ENCODE data around the gene SDHB. TPM values are rescaled to one million over a fixed set of nuclear protein-coding genes. Genes with fewer than 3 reads are reported as not detected.

SDHB gene
- total RNA-seq, 1 donor: 100 TPM

GRCh38 chr1:16982902-16983301 is 70.9 kb downstream of the SDHB start:
- no peaks in the 10 kb centered on the region for H3K4me1 ChIP-seq (ENCODE audit: insufficient read depth, low read length)
- no peaks in the 10 kb centered on the region for H3K9me3 ChIP-seq (ENCODE audit: low read depth, low read length)
- H3K4me3 ChIP-seq (ENCODE audit: low read length): no peak overlapping the region
- peaks cover 16% of the 10 kb centered on the region for H3K27me3 ChIP-seq (ENCODE audit: insufficient read depth, low read length)

DNA sequence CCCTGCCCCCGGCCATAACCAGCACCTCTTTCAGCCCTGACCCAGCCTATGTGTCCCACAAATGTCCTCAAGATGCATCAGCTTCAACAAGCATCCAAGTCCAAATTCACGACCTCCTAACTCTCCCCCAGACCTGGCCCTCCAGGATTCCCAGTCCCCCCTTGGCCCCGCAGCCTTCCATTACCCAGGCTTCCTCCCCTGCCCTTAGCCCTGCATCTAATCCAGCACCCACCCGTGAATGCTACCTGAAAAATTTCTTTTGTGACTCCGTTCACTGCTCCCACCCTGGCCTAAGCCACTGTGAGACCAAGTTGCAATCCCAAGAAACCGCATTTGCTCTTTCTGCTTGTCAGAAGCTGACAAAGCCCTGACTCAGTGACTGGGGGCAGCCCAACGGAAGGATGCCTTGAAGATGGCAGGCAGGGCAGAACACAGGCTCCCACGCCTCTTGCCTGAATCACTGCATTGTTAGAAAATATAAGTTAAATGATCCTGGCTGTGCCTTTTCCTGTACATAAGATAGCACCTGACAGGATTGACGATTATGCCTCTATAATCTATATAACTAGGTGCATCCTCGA is 72.5 kb downstream of the SDHB start:
- no peaks in the 10 kb centered on the region for H3K4me1 ChIP-seq (ENCODE audit: insufficient read depth, low read length)
- H3K4me3 ChIP-seq (ENCODE audit: low read length): no peak overlapping the region
- peaks cover 16% of the 10 kb centered on the region for H3K27me3 ChIP-seq (ENCODE audit: insufficient read depth, low read length)
- no peaks in the 10 kb centered on the region for H3K9me3 ChIP-seq (ENCODE audit: low read depth, low read length)

DNA sequence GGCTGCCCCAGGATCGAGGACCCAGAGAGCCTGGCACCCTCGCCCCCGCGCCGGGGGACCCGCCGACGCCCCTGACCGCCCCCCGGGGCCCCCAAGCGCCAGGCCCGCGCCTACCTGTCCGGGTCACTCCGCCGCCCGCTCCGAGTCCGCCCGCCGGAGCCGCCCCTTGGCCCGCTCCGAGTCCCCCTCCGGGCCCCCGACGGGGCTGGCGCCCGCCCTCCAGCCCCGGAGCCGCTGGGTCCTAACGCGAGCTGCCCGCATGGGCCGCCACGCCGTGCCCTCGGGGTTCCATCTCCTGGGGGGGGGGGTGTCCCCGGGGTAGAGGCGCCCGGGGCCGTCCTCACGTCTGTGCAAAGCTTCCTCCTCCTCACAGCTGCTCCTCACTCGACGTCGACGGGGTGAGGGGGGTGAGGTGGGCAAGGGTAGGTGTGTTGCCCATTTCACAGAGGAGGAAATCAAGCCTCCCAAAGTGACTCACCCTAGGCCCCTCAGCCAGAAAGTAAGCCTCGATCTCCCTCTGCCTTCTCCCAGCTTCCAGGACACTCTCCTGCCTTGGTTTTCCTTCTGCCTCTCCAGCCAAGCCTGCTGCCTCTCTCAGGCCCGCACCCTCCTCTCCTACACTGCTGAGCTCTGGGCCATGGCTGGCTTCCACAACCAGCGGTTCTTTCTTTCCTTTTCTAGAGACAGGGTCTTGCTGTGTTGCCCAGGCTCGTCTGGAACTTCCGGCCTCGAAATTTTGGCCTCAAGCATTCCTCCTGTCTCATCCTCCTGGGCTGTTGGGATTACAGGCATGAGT is 73.2 kb downstream of the SDHB start, which contains the start of gene MFAP2:
Gene MFAP2 (minus strand): TSS at position 148 of the 796 bp plus-strand sequence. CDS start 2,347 bp downstream, outside the sequence.
- no peak within 1 kb of the TSS for H3K4me3 ChIP-seq (ENCODE audit: low read length)
- H3K9me3 ChIP-seq (ENCODE audit: low read depth, low read length): no peaks in the 10 kb centered on the region
- peaks cover 16% of the 10 kb centered on the region for H3K27me3 ChIP-seq (ENCODE audit: insufficient read depth, low read length)
- no peaks in the 10 kb centered on the region for H3K4me1 ChIP-seq (ENCODE audit: insufficient read depth, low read length)

DNA sequence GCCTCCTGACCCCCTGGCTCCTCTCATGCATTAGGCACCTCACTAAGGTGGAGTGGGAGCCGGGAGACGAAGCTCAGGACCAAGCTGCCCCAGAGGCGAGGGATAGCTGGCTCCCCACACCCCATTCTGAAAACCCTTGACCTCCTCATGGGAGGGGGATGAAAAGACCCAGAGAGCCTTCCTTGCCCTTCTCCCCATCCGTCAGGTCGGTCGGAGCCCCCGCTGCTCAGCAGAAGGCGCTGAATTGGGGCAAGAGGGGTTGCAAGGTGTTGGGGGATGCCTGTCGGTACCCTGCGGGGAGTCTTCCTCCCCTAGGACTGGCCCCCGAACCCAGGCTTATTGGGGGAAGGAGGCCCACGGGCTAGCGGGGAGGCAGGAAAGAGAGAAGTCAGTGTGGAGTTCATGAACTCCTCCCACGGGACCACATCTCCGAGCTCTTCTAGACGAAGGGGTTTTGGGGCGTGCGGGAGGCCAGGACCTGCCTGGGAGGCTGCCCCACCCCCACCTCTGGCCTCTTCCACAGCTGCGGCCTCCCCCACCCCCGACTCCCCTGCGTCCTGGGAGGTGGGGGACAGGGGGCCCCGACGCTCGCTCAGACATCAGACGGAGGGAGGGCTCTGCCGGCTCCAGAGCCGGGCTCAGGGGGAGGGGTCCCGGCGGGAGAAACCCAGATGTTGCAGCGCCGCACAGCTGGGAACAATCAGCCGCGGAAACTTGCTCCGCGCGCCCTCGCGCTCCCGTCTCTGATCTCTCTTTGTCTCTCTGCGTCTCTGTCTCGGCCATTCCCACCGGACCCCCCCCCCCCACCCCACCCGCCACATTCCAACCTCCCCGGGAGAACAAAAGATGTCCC is 74.1 kb downstream of the SDHB start:
- peaks cover 16% of the 10 kb centered on the region for H3K27me3 ChIP-seq (ENCODE audit: insufficient read depth, low read length)
- no peak overlapping the region for H3K4me3 ChIP-seq (ENCODE audit: low read length)
- no peaks in the 10 kb centered on the region for H3K4me1 ChIP-seq (ENCODE audit: insufficient read depth, low read length)
- H3K9me3 ChIP-seq (ENCODE audit: low read depth, low read length): no peaks in the 10 kb centered on the region

- Histone ChIP-seq H3K9me3 (ENCODE audit: low read depth, low read length) (no peaks in the 10 kb centered on the region), H3K27me3 (ENCODE audit: insufficient read depth, low read length) (peaks cover 16% of the 10 kb centered on the region)
Observed at GRCh38 chr1:16978567-16979474, 75.0 kb downstream of the SDHB start.

GRCh38 chr1:16978139-16978538 is 75.7 kb downstream of the SDHB start:
- no peaks in the 10 kb centered on the region for H3K4me1 ChIP-seq (ENCODE audit: insufficient read depth, low read length)
- no peaks in the 10 kb centered on the region for H3K9me3 ChIP-seq (ENCODE audit: low read depth, low read length)
- H3K27me3 ChIP-seq (ENCODE audit: insufficient read depth, low read length): peaks cover 16% of the 10 kb centered on the region
- no peak overlapping the region for H3K4me3 ChIP-seq (ENCODE audit: low read length)

More at GRCh38 chr1:16978567-16979474, 75.0 kb downstream of the SDHB start:
- no peaks in the 10 kb centered on the region for H3K4me1 ChIP-seq (ENCODE audit: insufficient read depth, low read length)
- H3K4me3 ChIP-seq (ENCODE audit: low read length): no peak overlapping the region

DNA sequence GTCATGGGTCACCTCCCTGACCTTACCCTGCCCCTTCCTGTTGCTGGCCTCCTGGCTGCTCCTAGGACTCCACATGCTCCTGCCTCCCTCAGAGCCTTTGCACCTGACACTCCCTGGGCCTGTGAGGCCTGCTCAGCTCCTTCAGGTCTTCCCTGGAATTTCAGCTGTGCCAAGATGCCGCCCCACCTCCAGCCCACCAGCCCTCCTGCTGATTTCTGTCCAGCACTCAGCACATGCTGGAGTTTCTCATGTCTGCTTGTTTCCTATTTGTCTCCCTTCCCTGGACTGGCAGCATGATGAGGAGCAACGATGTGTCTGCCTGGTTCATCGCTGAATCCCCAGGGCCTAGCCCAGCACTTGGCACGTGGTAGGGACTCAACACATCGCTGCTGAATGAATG is 76.5 kb downstream of the SDHB start:
- Histone ChIP-seq H3K4me3 (ENCODE audit: low read length) (no peak overlapping the region), H3K27me3 (ENCODE audit: insufficient read depth, low read length) (peaks cover 16% of the 10 kb centered on the region), H3K9me3 (ENCODE audit: low read depth, low read length) (no peaks in the 10 kb centered on the region), H3K4me1 (ENCODE audit: insufficient read depth, low read length) (no peaks in the 10 kb centered on the region)

DNA sequence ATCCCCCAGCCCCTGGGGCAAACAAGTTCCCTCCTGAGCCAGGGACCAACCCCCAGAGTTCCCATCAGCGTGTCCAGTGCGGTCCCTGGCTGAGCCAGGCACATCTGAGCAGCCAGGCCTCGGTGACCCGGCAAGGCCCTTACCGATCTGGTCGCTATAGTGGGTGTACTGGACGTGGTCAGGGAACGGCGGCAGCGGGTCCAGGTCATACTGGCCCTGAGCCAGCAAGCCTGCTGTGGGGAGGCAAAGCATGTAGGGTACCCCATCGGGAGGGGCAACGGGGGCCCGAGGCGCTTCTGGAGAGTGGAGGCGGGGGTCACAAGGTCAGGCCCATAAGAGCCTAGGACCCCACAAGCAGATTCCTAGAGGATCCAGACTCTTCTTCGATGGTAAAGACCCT is 76.9 kb downstream of the SDHB start:
- Histone ChIP-seq H3K4me3 (ENCODE audit: low read length) (no peak overlapping the region), H3K27me3 (ENCODE audit: insufficient read depth, low read length) (peaks cover 16% of the 10 kb centered on the region), H3K4me1 (ENCODE audit: insufficient read depth, low read length) (no peaks in the 10 kb centered on the region), H3K9me3 (ENCODE audit: low read depth, low read length) (no peaks in the 10 kb centered on the region)

- no peak overlapping the region for H3K4me3 ChIP-seq (ENCODE audit: low read length)
- H3K27me3 ChIP-seq (ENCODE audit: insufficient read depth, low read length): peaks cover 8% of the 10 kb centered on the region
- H3K9me3 ChIP-seq (ENCODE audit: low read depth, low read length): no peaks in the 10 kb centered on the region
- H3K4me1 ChIP-seq (ENCODE audit: insufficient read depth, low read length): no peaks in the 10 kb centered on the region
Observed at GRCh38 chr1:16975838-16976237, 78.0 kb downstream of the SDHB start.

- H3K4me1 ChIP-seq (ENCODE audit: insufficient read depth, low read length): no peaks in the 10 kb centered on the region
- no peak overlapping the region for H3K4me3 ChIP-seq (ENCODE audit: low read length)
- H3K9me3 ChIP-seq (ENCODE audit: low read depth, low read length): no peaks in the 10 kb centered on the region
- H3K27me3 ChIP-seq (ENCODE audit: insufficient read depth, low read length): peaks cover 8% of the 10 kb centered on the region
Observed at GRCh38 chr1:16975211-16975610, 78.6 kb downstream of the SDHB start.

GRCh38 chr1:16973215-16973614 is 80.6 kb downstream of the SDHB start:
- Histone ChIP-seq H3K4me3 (ENCODE audit: low read length) (no peak overlapping the region), H3K27me3 (ENCODE audit: insufficient read depth, low read length) (no peaks in the 10 kb centered on the region), H3K9me3 (ENCODE audit: low read depth, low read length) (no peaks in the 10 kb centered on the region), H3K4me1 (ENCODE audit: insufficient read depth, low read length) (no peaks in the 10 kb centered on the region)

DNA sequence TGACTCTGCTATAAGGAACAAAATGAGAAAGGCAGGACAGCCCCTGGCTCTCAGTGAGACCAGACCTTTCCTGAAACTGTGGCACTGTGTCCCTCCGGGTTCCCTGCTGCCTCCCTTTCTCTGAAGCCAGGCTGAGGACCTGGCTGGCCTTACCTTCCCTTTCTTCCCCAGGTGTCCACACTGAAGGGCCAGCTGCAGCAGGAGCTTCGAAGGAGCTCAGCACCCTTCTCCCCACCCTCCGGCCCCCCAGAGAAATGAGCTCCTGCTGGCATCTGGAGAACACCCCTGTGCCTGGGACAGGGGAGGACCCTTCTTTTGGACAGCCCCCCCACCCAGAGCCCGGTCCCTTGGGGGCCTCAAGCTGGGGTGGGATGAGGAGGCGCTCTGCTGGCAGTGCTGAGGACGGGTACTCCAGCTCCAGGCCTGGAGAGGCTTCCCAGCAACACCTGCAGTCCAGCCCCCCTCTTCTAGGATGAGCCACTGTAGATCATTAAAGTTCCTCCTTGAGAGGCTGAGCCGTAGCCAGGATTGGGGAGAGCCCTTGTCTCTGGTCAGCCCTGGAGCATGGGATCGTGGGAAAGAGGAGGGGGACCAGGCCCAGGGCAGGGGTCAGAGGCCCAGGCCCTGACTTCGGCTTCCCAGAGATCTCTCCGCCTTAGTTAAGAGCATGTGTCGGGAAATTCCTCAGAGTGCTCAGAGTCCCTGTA is 81.5 kb downstream of the SDHB start:
- no peaks in the 10 kb centered on the region for H3K4me1 ChIP-seq (ENCODE audit: insufficient read depth, low read length)
- H3K9me3 ChIP-seq (ENCODE audit: low read depth, low read length): no peaks in the 10 kb centered on the region
- H3K4me3 ChIP-seq (ENCODE audit: low read length): no peak overlapping the region
- no peaks in the 10 kb centered on the region for H3K27me3 ChIP-seq (ENCODE audit: insufficient read depth, low read length)

GRCh38 chr1:16971341-16972188 is 82.3 kb downstream of the SDHB start:
- no peaks in the 10 kb centered on the region for H3K4me1 ChIP-seq (ENCODE audit: insufficient read depth, low read length)
- no peaks in the 10 kb centered on the region for H3K27me3 ChIP-seq (ENCODE audit: insufficient read depth, low read length)
- H3K4me3 ChIP-seq (ENCODE audit: low read length): no peak overlapping the region
- H3K9me3 ChIP-seq (ENCODE audit: low read depth, low read length): no peaks in the 10 kb centered on the region
